NCI-H460 (cell line): ENCODE data around the gene CKM. TPM values are rescaled to one million over a fixed set of nuclear protein-coding genes. Genes with fewer than 3 reads are reported as not detected.
"Not testable (repeated sequence)": the region's sequence is repeated elsewhere in the genome, so short reads cannot be mapped to it uniquely, and the experiment has no call there.

ENCODE experiments used
- DNase-seq: peaks from one replicate; pipeline ENCODE4 v3.0.0-alpha.2; 2016; ENCODE audit warnings: low read depth; ENCODE audit errors: extremely low read depth
- total RNA-seq: library from RNA; depleted of rRNA; stranded (reverse); fragments of >200 nt; shearing (Covaris generic); gene quantifications from 2 replicates; pipeline ENCODE4 v1.2.3, GENCODE V29; 2014

CKM gene
- total RNA-seq, 1 experiment from 2014 or later, result not detected

DNA sequence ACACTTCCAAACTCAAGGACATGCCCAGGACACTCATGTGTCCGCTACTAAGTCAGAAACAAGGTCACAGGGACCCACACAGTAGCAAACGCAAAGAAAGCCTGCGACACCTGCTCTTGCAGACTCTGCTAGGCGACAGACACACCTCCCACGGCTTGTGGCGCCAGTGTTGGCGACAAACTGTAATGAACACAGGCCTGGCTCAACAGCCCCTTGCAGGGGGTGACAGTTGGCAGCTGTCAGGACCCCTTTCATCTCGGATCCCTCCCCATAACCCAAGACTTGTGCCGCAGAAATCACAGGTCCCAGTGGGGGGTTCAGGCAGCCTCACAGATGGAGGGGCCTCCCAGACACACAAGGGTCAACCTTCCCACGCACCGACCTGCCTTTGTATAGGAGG lies 364 bp downstream of the CKM start:
- no peak for DNase-seq

DNA sequence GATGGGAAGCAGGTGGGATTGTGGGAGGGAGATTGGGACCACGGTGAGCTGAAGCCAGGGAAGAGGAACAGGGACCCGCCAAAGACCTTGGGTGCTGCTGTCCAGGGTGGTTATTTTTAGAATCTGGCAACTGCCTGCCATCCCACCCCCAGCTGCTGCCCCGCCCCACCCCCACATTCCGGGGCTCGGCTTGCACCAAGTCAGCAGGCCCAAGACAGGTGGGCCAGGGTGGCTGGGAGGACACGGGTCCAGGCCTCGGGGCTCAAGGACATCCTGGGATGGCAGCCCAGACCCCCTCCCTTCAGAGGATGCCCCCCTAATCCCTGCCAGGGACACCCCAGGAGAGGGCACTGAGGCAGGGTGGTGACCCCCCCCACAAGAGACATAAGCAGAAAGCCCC lies 827 bp downstream of the CKM start:
- DNase-seq, result no peak

DNA sequence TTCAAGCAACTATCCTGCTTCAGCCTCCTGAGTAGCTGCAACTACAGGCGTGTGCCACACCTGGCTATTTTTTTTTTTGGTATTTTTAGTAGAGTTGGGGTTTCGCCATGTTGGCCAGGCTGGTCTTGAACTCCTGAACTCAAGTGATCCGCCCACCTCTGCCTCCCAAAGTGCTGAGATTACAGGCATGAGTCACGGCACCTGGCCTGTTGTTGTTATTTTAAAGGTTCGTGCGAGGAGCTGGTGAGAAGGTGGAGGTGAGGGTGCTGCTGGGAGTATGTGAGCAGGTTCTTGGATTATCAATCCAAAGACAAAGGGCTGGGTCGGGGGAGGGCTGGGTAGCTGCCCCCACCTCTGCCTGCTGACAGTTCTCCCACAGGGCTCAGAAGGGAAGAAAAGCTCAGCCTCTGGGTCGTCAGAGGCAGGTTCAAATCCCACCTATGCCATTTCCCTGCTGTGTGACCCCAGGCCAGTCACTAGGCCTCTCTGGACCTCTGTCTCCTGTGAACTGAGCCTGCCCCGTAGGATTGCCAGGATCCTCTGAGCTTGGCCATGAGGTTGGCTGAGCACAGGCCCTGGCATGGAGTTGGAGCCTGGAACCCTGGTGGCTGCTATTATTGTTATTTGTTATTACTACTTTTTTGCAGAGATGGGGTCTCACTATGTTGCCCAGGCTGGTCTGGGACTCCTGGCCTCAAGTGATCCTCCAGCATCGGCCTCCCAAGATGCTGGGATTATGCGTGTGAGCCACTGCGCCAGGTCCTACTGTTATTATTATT lies 1.5 kb downstream of the CKM start:
- no peak for DNase-seq

DNA sequence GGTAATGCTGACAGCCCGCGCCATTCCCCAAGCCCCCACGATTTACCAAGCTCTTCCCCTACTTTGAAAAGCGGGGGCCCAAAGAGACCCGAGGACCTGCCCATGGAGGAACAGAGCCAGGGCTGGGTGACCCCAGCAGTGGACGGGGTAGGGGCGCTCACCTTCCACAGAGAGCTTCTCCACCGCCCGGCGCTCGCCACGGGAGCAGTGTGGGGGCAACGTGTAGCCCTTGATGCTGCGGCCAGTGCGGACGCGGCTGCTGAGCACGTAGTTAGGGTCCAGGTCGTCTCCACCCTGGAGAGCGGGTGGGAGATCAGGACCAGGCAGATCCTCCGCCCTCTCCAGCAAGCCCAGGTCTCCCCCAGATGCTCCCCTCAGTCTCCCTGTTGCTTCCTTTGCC lies 7.4 kb downstream of the CKM start:
- DNase-seq, result no peak

DNA sequence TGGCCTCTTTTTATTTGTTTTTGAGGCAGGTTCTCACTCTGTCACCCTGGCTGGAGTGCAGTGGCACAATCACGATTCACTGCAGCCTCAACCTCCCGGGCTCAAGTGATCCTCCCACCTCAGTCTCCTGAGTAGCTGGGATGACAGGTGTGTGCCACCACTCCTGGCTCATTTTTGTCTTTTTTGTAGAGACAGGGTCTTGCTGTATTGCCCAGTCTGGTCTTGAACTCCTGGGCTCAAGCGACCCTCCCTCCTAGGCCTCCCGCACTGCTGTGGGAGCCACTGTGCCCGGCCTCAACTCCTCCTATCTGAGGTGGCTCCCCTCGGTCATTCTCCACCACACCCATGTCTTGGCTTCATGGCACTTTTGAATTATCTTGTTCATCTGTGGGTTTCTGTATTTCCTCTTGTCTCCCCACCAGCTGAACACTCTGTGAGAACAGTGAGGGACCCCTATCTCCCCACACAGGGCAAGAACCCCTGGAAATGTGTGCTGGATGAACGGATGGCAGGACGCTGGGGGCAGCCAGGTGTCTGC lies 7.9 kb downstream of the CKM start:
- DNase-seq, result no peak

DNA sequence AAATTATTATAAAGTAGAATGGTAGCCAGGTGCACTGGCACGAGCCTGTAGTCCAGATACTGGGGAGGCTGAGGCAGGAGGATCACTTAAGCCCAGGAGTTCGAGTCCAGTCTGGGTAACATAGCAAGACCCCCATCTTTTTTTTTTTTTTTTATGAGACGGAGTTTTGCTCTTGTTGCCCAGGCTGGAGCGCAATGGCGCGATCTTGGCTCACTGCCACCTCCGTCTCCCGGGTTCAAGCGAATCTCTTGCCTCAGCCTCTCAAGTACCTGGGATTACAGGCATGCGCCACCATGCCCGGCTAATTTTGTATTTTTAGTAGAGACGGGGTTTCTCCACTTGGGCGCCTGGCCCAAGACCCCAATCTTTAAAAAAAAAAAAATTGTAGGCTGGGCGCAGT lies 10.4 kb downstream of the CKM start:
- not testable (repeated sequence) for DNase-seq

DNA sequence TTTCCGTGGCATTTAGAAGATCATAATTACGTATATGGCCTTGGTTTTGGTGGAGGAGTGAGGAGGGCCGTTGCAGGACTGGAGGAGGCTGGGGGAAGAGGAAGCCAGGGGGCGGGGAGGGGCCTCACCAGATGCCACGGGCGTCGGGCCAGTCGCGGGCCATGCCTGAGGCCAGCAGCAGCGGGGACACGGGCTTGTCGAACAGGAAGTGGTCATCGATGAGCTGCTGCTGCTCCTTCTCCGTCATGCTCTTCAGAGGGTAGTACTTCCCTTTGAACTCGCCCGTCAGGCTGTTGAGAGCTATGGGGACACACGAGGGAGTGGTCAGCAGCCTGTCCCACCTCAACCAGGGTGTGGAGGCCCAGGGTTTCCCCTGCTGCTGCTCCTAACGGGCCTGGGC lies 11.1 kb downstream of the CKM start:
- no peak for DNase-seq

DNA sequence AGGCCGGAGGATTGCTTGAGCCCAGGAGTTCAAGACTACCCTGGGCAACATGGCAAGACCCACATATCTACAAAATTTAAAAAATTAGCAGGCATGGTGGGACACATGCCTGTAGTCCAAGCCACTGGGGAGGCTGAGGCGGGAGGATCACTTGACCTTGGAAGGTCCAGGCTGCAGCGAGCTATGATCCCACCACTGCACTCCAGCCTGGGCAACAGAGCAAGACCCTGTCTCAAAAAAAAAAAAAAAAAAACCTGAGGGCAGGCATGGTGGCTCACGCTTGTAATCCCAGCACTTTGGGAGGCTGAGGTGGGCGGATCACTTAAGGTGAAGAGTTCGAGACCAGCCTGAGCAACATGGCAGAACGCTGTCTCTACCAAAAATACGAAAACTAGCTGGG lies 13.4 kb downstream of the CKM start:
- not testable (repeated sequence) for DNase-seq

DNA sequence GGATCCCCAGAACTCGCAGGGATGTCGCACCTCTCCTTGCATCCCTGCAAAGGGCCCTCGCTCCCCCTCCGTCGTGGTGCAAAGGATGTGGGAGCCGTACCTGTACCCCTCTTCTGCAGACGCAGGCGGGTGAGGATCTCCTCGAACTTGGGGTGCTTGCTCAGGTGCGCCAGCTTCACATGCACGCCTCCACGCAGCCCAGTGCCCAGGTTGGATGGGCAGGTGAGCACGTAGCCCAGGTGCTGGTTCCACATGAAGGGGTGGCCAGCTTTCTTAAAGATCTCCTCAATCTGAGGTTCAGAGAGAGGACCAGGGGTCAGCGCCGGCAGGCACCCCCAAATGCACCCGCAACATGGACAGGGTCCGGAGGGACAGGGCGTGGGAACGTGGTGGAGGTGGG lies 15.3 kb downstream of the CKM start:
- no peak for DNase-seq

DNA sequence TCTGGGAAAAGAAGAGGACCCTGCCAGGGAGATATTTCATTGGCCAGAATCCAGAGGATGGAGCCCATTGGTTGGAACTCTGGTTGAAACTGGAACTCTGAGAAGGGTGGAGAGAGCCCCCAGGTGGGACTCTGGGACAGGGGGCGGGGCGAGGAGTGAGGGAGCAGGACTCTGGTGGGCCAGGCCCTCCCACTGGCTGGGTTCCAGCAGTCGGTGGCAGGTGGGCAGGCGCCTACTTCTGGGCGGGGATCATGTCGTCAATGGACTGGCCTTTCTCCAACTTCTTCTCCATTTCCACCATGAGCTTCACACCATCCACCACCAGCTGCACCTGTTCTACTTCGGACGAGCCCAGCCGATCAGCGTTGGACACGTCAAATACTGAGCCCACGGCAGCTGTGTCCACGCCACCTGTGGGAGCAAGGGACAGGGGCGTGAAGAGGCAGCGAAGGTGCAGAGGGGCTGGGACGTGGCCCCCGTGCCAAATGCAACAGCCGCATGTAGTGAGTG lies 16.1 kb downstream of the CKM start:
- DNase-seq, result no peak

DNA sequence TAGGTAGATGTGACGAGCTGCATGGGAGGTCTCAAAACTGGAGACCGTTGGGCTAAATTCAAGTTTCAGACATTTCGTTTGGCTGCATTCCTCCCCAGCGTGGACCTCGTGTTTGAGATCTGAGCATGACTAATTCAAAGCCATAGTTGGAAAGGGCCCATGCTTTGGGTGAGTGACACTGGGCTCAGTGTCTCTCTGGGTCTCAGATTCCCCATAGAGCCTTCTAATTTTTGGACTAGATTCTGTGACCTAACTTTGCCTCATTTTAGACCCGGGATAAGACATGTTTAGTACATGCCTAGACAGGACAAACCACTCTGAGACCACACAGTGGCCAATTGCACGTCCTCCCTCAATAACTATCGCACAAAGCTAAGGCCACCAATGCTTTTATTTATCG lies 16.6 kb downstream of the CKM start:
- DNase-seq, result no peak

DNA sequence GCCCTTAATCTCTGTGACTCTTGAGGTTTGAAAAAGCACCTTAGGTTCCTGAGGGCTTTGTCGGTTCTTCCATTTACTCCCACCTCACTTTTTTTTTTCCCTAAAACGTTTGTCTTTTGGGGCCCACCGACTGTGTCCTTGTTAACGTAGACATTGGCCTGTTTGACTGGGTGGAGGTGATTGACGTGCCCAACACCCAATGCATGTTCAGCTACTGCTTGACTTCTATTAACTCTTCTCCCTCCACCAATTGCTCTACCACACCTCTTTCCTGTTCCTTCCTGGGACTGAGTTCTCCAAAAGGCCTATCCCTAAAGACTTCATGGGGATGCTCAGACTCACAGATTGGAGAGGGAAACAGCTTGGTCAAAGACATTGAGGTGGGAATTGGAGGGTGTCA lies 17.3 kb downstream of the CKM start:
- no peak for DNase-seq

DNA sequence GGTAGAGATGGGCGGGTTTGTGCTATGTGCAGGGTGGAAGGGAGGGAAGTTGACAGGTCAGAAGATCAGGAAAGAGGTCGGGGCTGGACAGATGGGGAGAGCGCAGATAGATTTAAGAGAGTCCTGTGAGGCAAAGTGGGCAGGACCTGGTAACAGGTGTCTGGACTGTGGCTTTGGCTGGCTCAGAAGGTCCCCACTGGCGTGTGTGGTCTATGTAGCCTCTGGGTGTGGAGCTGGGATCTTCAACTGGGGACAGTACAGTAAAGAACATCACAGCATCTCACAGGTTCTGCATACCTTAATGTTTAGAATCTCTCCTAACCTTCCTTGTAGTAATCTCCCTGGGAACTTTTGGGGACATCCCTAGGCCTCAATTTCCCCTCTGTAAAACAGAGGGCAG lies 17.7 kb downstream of the CKM start:
- DNase-seq, result no peak

DNA sequence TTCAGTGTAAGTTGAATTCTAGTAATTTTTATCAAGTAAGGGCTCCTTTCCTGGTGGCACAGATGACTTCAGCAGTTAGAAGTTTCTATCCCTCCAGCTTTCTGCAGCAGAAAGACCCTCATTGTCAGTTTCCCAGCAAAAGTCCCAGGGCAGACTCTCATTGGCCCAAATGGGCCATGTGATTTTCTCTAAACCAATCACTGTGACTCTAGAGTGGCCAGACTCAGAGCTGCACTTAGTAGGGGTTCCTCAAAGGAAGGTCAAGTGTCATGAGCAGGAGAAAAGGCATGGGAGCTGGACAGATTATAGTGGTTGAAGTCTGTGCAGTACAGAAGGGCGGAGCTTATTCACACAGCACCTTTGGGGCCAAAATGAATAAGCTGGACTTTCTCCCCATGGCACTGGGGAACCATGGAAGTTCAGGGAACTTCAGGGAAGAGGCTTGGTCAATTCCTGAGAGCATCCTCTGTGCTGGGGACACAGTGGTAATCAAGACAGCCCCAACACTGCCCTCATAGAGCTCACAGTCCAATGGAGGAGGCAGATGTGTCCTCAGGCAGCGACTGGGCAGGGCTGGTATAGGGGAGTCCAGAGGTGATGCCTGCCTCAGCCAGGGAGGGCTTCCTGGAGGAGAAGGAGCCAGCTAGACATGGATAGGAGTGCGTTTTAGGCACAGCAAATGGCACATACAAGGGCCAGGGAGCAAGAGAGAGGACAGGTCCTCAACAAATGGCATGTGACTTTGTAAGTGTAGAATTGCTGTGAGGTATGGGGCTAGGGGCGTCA lies 18.3 kb downstream of the CKM start:
- DNase-seq, result no peak

DNA sequence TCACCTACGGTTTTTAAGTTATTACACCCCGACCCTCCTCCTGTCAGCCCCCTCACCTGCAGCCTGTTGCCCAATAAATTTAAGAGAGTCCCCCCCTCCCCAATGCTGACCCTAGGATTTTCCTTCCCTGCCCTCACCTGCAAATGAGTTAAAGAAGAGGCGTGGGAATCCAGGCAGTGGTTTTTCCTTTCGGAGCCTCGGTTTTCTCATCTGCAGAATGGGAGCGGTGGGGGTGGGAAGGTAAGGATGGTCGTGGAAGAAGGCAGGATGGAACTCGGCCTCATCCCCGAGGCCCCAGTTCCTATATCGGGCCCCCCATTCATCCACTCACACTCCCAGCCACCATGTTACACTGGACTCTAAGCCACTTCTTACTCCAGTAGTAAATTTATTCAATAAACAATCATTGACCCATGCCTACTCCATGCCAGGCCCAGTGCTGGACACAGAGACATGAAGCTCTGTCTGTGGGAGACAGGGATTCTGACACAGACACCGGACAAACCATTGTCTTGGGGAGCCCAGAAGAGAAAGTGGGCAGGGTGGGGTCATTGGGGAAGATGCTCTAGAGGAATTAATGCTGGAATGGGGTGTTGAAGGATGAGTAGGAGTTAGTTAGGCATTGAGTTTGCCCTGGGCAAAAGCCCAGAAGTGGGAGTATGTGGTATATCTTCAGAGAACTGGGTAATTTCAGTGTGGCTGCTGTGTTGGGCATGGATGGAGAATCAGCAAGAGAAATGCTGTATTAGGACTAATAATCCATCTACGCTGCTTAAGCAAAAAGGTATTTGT lies 19.2 kb downstream of the CKM start:
- no peak for DNase-seq

DNA sequence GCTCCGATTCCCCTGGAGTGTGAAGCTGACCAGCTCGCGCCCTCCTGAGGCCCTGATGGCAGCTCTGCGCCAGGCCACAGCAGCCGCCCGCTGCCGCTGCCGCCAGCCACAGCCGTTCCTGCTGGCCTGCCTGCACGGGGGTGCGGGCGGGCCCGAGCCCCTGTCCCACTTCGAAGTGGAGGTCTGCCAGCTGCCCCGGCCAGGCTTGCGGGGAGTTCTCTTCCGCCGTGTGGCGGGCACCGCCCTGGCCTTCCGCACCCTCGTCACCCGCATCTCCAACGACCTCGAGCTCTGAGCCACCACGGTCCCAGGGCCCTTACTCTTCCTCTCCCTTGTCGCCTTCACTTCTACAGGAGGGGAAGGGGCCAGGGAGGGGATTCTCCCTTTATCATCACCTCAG lies 20.3 kb downstream of the CKM start:
- no peak for DNase-seq

DNA sequence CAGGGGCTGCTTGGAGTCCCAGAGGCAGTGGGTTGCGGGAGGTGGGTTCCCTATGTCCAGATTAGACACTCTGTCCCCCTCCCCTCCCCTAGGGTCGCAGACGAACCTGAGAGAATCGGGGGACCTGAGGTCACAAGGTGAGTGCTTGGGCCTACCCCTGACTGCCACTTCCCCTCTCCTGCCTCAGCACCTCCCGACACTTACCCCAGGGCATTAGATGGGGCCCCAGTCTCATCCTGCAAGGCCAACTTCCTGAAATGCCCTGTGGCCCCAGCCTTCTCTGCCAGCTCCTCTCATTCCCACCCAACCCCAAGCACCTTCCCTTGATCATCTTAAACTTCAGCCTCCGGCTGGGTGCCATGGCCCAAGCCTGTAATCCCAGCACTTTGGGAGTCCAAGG lies 23.0 kb downstream of the CKM start:
- DNase-seq, result no peak

DNA sequence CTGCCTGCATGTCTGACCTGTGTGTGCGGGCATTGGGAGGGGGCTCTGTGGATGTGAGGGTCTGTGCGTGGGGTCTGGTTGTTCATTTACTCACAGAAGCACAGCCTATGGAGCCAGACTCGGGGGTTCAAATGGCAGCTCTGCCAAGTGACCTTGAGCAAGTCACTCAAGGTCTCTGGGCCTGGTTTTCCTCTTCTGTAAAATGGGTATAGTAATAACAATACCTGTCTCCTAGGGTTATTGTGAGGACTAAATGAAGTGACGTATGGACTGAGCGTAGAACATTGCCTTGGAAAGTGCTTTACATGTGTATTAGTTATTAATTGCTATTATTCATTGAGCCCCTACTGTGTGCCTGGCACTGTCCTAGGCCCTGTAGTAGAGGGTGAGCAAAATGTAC lies 24.4 kb downstream of the CKM start:
- no peak for DNase-seq

DNA sequence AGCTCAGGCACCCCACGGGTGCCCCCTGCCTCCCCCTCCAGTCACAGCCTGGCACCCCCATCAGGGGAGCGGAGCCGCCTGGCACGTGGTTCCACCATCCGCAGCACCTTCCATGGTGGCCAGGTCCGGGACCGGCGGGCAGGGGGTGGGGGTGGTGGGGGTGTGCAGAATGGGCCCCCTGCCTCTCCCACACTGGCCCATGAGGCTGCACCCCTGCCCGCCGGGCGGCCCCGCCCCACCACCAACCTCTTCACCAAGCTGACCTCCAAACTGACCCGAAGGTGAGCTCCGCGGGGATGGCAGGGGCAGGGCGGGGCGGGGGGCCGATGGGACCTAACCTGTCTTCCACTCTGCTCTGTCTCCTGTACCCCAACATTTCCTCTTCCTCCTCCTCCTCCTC lies 25.0 kb downstream of the CKM start:
- DNase-seq, result no peak

DNA sequence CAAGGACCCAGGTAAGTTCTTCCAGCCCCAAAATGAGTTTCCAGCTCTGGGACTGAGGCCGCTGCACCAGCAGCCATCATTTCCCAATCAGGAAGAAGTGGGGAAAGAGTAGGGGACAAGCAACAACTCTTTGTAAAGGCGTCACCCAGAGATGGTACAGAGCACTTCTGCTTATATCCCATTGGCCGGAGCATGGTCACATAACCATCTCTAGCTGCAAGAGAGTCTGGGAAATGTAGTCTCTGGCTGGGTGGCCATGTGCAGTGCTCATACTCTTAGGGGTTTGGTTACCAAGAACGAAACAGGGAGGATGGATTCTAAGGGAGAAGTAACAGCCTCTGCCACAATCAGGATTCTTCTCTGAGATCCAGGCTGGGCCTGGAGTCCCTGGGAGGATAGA lies 26.3 kb downstream of the CKM start:
- no peak for DNase-seq

DNA sequence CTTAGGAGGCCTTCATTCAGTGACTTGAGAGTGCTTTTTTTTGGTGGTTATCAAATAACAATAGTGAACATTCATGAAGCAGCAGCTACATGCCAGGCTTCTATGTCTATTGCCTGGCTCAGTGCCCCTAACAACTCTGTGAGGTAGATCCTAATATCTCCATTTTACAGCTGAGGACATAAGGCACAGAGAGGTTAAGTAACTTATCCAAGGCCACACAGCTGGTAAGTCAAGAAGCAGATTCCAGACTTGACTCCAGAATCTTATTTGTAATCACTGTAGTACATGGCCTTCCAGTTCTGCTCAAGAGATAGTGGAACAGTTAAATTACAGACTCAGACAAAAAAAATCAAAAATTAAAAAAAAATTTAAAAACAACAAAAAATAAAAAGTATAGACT lies 26.8 kb downstream of the CKM start:
- no peak for DNase-seq
